ENCODE measurements around the gene SGF29.
"Not testable (repeated sequence)": the region's sequence is repeated elsewhere in the genome, so short reads cannot be mapped to it uniquely, and the experiment has no call there.

SGF29 gene

DNA sequence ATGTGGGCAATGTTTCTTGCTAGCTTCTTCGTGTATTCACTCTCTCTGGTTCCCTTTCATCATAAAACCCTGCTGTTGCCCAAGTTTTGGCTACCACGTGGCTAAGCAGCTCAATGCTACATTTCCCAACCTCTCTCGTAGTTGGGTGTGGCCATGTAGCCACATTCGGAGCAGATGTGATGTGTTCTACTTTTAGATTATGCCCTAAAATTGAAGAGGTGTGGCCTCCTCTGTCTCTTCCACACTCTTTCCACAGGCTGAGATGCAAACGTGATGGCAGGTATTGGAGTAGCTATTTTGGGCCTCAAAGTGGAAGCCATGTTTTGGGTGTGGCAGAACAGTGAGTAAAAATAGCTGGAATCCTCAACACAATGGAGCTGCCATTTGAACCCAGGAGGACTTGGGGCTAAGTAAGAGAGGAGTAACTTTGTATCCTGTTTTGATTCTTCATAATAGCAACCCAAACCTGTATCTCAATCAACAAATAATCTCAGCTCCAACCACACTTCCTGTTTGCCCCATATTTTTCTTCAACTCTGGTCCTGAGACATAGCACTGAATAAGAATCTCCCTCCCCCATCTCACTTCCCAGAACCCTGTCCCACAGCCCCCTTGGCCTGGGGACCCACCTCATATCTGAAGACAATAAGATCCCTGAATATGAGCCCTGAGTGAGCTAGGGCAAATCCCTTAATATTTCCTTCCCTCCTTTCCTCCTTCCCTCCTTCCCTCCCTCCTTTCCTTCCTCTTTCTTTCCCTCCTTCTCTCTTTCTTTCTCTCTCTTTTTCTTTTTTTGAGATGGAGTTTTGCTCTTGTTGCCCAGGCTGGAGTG is 19.0 kb upstream of the SGF29 start:
- DNase-seq = no peak

DNA sequence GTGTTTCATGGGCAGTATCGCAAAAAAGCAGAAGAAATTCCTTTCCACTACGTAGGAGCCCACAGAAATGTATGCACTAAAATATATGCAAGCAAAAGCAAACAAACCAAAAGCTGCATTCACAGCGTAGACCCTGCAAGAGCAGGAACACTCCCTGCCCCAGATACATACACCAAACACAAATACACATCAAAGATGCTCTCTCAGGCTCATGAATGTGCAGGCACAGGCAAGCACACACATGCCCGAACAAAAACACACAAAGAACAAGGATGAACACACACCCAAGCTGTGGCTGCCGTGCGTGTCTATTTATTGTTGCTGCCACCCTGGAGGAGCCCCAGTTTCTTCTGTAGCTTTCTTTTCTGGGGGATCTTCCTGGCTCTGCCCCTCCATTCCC is 16.6 kb upstream of the SGF29 start:
- no peak for DNase-seq

DNA sequence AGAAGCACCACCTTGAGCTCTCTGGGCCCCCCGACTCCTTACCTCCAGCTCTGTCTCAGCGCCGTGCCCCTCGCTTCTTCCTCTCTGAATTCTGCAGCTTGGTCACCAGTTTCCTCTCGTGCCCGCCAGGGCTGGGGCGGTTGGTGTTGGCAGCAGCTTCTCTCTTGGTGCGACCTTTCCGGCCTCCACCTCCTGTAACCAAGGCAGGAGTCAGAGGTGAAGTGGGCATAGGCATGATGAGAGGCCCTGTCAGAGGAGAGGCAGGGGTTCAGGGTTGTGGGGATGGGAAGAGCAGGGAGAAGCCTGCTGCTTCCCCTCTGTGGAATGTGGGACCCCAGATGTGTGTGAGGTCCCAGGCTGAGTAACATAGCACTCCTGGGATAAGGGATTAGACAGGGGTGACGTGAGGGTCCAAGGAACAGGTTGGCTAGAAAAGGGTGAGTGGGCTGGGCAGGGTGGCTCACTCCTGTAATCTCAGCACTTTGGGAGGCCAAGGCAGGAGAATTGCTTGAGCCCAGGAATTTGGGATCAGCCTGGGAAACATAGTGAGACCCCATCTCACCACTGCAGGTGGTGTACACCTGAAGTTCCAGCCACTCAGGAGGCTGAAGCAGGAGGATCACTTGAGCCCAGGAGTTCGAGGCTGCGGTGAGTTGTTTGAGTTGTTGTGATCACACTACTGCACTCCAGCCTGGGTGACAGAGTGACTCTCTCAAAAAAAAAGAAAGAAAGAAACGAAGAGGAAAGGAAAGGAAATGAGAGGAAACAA is 15.6 kb upstream of the SGF29 start:
- no peak for DNase-seq

DNA sequence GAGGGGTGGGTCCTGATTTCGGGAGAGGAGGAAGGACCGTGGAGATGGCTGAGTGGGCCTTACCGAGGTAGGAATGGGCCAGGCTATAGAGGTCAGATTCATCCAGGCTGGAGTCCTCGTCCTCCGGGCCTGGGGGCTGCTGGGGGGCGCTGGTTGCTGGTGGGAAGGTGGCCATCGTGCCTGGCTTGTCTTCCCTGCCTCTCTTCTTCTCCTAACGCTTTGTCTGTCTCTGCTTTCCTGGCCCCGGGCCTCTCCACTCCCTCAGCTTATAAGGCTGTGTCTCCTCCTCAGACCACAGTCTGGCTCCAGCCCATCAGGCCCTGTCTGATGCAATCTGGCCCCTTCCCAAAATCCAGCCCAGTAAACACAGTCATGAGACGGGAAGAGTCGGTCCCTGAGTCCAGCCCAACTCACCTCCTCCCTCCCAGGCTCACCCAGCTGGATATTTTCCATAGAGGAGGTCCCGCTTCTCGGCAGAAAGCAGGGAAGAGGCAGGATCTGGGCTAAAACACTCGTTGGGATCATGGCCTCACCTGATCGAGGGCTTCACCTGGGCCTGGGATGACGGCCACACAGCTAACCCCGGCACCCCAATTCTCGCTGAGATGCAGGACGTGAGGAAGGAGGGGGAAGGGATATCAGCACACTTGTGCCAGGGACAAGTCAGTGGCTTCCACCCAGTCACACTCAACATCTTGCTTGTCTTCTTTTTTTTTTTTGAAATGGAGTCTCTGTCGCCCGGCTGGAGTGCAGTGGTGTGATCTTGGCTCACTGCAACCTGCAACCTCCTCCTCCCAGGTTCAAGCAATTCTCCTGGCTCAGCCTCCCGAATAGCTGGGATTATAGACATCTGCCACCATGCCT is 14.8 kb upstream of the SGF29 start, which contains the start of gene NUPR1:
NUPR1 (minus strand) TSS at position 242 of the 864 bp plus-strand sequence; CDS start at position 175, 67 bp downstream.
- peak; percentile 97 for DNase-seq

DNA sequence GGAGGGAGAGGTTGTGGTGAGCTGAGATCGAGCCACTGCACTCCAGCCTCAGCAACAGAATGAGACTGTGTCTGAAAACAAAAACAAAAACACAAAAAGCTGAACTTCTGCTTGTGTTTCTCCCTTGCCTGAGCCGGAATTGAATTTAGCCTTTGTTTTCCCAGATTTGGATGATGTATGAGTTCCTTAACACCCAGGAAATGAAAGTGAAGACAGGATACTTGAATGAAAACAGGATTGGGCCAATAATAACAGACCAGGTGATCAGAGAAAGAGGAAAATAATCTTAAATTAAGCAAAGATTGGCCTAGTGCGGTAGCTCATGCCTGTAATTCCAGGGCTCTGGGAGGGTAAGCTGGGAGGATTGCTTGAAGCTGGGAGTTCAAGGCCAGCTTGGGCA is 13.4 kb upstream of the SGF29 start:
- DNase-seq = no peak

DNA sequence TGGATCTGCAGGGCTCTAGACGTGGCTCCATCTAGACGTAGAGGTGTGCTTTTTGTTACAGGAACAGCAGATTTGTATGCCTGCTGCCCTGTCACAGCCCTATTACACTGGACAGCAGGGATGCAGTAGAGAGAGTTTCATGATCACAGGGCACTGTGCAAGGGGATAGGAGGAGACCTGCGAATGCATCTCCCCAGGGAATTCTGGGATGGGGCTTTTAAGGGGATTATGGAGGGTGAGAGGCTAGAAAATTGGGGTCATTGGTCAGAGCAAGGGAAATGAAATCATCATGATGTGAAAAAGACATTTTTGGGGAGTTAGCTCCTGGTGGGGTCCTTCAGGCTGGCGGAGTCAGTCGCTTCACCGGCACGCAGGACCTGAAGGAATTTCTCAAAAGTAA is 11.1 kb upstream of the SGF29 start:
- DNase-seq = no peak

DNA sequence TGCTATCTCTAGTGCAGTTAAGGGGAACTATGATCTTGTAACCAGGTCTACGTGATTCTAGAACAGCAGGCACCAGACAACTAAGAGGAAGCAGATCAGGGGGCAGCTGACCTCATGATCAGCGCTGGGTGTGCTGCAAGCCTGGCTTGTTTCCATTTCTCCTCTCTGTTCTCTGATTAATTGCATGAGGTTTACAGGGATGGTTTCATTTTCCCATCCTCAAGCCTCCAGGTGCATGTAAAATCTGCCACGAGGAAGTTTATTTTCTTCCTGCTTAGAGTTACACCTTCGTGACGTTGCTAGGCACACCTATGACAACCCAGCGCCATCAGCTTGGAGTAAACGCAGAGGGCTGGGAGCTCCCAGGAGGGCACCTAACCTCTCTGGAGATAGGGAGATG is 10.6 kb upstream of the SGF29 start:
- no peak for DNase-seq

DNA sequence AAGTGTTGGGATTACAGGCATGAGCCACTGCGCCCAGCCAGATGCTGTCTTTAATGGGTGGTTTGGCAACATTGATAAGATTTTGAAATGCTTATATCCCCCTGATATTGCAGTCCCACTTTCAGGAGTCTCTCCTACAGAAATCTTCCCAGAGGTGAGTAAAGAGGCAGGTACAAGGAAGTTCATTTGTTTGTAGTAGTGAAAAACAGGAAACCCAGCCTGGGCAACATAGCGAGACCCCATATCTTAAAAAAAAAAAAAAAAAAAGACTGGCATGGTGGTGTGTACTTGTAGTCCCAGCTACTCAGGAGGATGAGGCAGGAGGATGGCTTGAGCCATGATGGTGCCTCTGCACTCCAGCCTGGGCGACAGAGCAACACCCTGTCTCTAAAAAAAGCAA is 8.7 kb upstream of the SGF29 start:
- no peak for DNase-seq

DNA sequence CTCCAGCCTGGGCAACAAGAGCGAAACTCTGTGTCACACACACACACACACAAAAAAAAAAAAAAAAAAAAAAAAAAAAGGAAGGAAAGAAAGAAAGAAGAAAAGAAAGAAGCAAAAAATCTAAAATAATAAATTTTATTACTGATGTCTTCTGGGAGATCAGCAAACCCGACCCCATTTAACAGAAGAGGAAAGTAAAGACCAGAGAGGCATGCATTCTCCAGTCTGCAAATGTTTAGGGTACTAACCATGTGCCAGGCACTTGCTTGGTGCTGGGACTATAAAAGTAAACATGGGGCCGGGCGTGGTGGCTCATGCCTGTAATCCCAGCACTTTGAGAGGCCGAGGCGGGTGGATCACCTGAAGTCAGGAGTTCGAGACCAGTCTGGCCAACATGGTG is 7.8 kb upstream of the SGF29 start:
- DNase-seq = not testable (repeated sequence)

DNA sequence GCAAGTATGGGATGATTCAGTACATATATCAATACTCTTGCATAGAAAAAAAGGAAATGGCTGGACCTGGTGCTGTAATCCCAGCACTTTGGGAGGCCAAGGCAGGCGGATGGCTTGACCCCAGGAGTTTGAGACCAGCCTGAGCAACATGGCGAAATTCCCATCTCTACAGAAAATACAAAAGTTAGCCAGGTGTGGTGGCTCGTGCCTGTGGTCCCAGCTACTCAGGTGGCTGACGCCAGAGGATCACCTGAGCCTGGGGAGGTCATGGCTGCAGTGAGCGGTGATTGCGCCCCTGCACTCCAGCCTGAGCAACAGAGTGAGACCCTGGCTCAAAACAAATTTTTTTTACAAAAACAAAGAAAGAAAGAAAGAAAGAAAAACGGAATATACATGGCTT is 7.1 kb upstream of the SGF29 start:
- DNase-seq = no peak

DNA sequence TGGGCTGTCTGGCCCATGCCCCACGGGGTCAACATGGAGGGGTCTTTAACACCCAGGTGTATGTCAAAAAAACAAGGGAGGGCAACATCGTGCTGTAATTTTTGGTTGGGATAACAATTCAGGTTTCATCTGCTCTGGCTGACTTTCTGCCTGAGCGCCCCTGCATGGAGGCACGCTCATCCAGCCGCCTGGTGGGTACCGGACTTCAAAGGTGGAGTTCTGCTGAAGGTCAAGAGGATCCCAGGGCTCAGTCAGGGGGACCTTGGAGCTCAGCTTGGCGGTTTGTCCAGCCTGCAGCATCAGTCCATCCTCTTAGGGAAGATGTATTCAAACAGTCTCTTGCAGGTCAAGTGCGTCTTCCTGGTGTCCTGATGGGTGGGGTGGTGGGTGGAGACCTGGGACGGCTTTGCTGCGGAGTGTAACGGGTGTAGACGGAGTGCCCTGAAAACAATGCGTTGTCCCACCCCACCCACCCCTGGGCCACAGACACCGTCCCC is 5.4 kb upstream of the SGF29 start:
- no peak for DNase-seq

DNA sequence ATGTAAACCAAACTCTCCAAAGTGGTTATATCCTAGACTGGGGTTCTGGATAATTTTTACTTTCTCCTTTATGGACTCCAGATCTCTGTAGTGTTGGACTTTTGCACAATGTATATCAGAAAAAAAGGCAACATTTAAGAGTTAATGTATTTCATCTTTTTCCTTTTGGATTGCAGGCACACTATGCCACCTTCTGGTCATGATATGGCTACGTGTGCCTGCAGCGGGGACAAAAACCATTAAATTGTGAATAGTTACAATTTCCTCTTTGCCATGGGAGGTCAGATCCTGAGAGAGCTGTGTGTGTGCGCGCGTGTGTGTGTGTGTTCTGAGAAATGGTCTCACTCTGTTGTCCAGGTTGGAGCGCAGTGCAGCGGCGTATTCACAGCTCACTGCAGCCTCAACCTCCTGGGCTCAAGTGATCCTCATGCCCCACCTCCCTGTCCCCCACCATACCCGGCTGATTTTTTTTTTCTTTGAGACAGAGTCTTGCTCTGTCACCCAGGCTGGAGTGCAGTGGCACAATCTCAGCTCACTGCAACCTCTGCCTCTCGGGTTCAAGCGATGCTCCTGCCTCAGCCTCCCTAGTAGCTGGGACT is 4.3 kb upstream of the SGF29 start:
- peak; percentile 52 for DNase-seq

DNA sequence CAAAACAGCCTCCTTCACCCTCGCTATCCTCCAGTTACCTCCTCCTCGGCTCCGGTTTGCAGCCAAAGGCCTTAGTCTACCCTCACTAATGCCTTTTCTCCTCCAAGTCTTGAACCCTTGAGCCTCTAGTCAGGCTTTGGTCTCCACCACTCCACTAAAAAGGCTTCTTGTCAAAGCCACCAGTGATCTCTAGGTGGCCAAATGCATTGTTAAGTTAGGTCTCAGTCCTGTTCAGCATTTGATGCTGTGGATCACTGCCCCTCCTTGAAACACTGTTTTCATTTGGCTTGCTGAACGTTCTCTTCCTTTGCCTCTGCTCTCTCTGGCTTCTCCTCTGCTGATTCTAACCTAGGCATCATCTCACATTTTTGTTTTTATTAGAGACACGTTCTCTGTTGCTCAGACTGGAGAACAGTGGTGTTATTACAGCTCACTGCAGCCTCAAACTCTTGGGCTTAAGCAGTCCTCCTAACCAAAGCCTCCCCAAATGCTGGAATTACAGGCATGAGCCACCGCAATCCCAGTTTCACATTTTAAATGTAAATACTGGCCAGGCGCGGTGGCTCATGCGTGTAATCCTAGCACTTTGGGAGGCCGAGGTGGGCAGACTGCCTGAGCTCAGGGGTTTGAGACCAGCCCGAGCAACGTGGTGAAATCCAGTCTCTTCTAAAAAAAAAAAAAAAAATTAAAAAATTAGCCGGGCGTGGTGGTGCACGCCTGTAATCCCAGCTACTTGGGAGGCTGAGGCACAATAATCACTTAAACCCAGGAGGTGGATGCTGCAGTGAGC is 1.1 kb downstream of the SGF29 start:
- DNase-seq = no peak

DNA sequence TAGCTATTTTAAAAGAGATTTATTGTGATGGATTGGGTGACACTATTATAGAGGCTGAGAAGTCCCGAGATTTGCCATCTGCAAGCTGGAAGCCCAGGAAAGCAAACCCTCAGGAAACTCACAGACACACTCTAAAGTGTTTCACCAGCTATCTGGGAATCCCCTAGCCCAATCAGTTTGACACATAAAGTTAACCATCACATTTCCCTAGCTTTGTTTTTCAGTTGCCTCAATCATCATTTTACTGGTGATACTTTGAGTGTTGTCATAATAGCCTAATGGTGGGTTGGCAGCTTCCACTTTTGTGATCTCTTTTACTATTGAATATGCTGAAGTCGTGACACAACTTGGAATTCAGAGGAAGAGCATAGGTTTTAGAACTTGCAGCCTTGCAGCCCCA is 1.8 kb downstream of the SGF29 start:
- no peak for DNase-seq

DNA sequence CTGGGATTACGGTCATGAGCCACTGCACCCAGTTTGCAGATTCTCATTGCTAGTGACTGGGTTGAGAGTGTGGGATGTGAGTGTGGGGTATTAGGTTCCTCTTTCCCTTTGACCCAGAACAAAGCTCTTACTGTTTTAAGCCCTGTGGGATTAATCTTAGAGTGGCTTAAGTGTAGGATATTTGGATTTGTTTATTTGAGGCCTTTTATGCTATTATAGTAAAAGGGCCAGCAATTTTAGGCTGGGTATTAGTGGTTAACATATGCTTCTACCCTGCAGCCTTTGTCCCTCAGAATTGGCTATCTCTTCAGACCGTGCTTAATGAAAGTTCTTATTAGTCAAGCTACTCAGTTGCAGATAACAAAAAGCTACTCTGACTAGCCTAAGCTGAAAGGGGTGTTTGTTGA is 3.2 kb downstream of the SGF29 start:
- no peak for DNase-seq

DNA sequence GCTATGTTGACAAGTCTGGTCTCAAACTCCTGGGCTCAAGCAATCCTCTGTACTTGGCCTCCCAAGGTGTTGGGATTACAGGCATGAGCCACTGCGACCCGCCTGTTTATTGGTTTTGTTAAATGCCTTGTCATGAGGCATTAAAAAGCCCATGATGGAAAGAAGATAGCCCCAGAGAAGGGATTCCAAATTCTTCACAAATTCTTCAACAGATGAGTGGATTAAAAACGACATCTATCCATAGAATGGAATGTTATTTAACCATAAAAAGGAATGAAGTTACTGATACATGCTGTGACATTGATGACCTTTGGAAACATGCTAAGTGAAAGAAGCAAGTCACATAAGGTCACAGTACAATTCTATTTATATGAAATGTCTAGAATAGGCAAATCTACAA is 4.7 kb downstream of the SGF29 start:
- no peak for DNase-seq

DNA sequence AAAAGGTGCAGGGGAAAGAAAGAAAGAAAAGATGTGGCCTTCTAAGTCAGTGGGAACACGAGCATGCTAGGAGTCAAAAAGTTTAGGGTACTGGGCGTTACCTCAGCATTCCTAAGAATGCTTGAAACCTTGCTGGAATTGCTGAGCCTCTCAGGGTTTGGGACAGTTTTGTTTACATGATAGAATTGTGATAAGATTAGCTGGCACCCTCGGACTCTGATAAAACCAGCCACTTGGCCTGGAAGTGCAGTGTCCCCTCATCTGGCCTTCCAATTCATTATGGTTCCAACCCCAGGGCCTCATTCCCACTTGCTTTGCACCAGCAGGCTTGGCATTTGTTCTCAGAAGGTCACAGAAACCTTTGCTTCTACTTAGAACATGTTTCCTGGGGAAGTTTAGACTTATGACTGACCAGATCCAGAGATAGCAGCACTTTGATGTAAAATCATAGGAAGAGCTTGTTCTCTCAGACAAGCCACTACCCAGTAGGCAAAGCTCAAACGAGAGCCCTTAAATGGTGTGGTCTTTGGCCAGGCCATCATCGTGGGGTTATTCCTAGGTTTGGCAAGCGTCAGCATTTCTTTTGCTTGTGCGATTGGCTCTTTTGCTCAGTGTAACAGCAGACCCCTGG is 8.0 kb downstream of the SGF29 start:
- DNase-seq = no peak

DNA sequence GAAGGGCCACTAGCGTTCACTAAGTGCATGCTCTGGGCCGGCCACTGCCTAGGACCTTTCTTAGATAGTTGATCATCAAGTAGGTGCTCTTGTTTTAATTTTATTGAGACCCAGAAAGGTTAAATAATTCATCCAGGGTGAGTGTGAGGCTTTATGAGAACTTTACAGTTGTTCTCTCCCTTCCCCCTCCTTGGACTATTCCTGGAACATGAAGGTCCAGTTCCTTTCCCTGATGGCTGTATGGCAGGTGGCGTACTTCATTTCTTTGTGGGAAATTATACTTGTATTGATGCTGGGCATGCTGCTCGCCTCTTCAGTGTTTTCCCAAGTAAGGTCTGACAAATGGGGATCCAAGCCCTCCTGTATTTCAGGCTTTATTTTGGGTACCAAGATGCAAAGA is 8.5 kb downstream of the SGF29 start:
- DNase-seq = no peak

DNA sequence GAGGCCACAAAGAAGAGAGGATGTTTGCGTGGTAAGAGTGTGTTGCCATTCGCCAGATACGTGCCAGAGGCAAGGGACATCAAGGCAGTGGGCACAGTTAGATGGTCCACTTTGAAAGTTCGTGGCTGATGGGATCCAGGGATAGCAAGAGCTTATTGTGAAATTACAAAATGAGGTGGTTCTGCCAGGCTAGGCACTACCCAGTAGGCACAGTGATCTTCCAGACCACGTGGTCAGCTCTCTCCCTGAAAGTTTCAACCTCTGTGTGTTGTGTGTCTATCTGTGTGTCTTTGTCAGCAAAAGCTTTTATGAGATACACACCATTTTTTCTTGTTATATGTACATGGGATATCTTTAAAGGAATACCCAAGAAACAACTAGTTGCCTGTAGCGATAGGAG is 9.5 kb downstream of the SGF29 start:
- DNase-seq = no peak

DNA sequence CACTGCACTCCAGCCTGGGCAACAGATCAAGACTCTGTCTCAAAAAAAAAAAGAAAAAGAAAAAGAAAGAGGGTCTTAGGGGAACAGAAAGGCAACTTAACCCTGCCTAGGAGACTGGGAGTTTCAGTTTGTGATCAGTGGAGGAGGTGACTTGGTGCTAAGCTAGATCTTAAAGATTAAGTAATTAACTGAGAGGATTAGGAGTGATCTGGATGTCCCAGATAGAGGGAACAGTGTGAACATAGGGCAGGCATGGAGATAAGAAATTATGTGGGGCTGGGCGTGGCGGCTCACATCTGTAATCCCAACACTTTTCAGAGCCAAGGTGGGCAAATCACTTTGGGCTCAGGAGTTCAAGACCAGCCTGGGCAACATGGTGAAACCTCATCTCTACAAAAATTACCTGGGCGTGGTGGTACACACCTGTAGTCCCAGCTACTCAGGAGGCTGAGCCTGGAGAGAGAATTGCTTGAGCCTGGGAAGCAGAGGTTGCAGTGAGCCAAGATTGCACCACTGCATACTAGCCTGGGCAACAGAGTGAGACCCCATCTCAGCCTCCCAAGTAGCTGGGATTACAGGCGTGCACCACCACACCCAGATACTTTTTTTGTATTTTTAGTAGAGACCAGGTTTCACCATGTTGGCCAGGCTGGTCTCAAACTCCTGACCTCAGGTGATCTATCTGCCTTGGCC is 12.7 kb downstream of the SGF29 start:
- DNase-seq = not testable (repeated sequence)

DNA sequence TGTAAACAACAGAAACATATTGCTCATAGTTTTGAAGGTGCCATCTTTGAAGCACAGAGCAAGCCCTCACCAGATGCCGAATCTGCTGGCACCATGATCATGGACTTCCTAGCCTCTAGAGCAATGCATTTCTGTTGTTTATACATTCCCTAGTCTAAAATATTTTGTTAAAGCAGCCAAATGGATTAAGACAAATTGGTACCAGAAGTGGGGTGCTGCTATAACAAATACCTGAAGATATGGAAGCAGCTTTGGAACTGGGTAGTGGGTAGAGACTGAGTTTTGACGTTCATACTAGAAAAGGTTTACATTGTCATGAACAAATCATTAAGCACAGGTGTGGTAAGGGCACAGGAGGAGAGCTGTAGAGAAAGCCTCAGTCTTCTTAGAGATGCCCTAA is 13.6 kb downstream of the SGF29 start:
- no peak for DNase-seq

All from HCEC 1CT (cell line).